Measurements from ENCODE around the gene RPL36. TPM values are rescaled to one million over a fixed set of nuclear protein-coding genes. Genes with fewer than 3 reads are reported as not detected.

RPL36 gene
- total RNA-seq, 1 experiment from 2014 or later = 1,504 TPM

GRCh38 chr19:5718579-5719273 lies 28.6 kb downstream of the RPL36 start:
- intact Hi-C loops (cut with micrococcal nuclease) = no loop called here
- ATAC-seq = no peak

More at GRCh38 chr19:5718579-5719273, 28.6 kb downstream of the RPL36 start:
- BruUV-seq (replicated peaks) = TSS peak; percentile 99
- DNase-seq (ENCODE audit: low read depth, low spot score) = peak; percentile 50
- Histone ChIP-seq H3K4me3 (replicated peaks in 1 of 2; ENCODE audit: low read depth in 1 of 2, low read length in 2 of 2) (peak overlapping the region; percentile 99 to 100), H3K4me1 (ENCODE audit: control insufficient read depth in 1 of 2, insufficient read depth in 2 of 2, low read length in 2 of 2) (peaks cover 10 to 28% of the 10 kb centered on the region in 2 experiments), H3K36me3 (ENCODE audit: control insufficient read depth in 1 of 2, insufficient read depth in 2 of 2, low read length in 2 of 2) (peaks cover 6 to 14% of the 10 kb centered on the region in 2 experiments; a peak in 2 of 4 replicates), H3K4me2 (ENCODE audit: low read length) (peak overlapping the region; percentile 88), H3K9me2 (ENCODE audit: insufficient read depth) (no peaks in the 10 kb centered on the region), H3K9ac (ENCODE audit: low read length) (peak overlapping the region; percentile 99), H4K20me1 (ENCODE audit: insufficient read depth) (peaks cover 5% of the 10 kb centered on the region; the same call in 1 of the 2 replicates), H3K79me2 (ENCODE audit: insufficient read depth, low read length) (peaks cover 60% of the 10 kb centered on the region), H3K27me3 (ENCODE audit: insufficient read depth, low read length) (no peaks in the 10 kb centered on the region), H3K9me3 (ENCODE audit: control insufficient read depth in 1 of 2, insufficient read depth in 1 of 2, low read depth in 1 of 2, low read length in 2 of 2) (no peaks in the 10 kb centered on the region), H2AFZ (ENCODE audit: low read depth, low read length, poor library complexity, severe bottlenecking) (no peak overlapping the region), H3K27ac (ENCODE audit: low read depth, low read length) (peak overlapping the region; percentile 85)
- POLR2A ChIA-PET = interaction anchor here (0.8 to 3.1 kb wide), 5 partner anchors 27 to 109 kb away, joined by 3 to 31 read pairs (median 5); partner anchors contain the start of gene RPL36
- RAD21 ChIA-PET (ENCODE audit: low non-redundant PET in 1 of 2, low total read pairs in 2 of 2, uncharacterized antibody in 2 of 2, unreplicated experiment in 2 of 2) = no interaction called here
- TF ChIP-seq TCF7L2 (IDR thresholded peaks at IDR 0.05; ENCODE audit: borderline replicate concordance, extremely low read depth, insufficient read depth, insufficient read length) (no peak), JUND (IDR thresholded peaks at IDR 0.05) (no peak), CEBPB (IDR thresholded peaks at IDR 0.05; ENCODE audit: low read depth) (peak; percentile 82; the same call in 1 of the 2 replicates), SIN3A (IDR thresholded peaks at IDR 0.05; ENCODE audit: low read depth) (no peak), POLR2A (IDR thresholded peaks at IDR 0.05; ENCODE audit: borderline replicate concordance, extremely low read depth, insufficient read depth, insufficient read length) (peak; percentile 33), POLR2AphosphoS5 (IDR thresholded peaks at IDR 0.05; ENCODE audit: low read depth, low read length) (peak; percentile 82), ELF1 (IDR thresholded peaks at IDR 0.05; ENCODE audit: borderline replicate concordance, low read depth) (no peak), CBX3 (IDR thresholded peaks at IDR 0.05; ENCODE audit: low read depth) (no peak)
- TF ChIP-seq, protein P1, sequence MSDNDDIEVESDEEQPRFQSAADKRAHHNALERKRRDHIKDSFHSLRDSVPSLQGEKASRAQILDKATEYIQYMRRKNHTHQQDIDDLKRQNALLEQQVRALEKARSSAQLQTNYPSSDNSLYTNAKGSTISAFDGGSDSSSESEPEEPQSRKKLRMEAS (IDR thresholded peaks at IDR 0.05) = no peak
- TF ChIP-seq, protein P2, sequence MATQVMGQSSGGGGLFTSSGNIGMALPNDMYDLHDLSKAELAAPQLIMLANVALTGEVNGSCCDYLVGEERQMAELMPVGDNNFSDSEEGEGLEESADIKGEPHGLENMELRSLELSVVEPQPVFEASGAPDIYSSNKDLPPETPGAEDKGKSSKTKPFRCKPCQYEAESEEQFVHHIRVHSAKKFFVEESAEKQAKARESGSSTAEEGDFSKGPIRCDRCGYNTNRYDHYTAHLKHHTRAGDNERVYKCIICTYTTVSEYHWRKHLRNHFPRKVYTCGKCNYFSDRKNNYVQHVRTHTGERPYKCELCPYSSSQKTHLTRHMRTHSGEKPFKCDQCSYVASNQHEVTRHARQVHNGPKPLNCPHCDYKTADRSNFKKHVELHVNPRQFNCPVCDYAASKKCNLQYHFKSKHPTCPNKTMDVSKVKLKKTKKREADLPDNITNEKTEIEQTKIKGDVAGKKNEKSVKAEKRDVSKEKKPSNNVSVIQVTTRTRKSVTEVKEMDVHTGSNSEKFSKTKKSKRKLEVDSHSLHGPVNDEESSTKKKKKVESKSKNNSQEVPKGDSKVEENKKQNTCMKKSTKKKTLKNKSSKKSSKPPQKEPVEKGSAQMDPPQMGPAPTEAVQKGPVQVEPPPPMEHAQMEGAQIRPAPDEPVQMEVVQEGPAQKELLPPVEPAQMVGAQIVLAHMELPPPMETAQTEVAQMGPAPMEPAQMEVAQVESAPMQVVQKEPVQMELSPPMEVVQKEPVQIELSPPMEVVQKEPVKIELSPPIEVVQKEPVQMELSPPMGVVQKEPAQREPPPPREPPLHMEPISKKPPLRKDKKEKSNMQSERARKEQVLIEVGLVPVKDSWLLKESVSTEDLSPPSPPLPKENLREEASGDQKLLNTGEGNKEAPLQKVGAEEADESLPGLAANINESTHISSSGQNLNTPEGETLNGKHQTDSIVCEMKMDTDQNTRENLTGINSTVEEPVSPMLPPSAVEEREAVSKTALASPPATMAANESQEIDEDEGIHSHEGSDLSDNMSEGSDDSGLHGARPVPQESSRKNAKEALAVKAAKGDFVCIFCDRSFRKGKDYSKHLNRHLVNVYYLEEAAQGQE (IDR thresholded peaks at IDR 0.05; ENCODE audit: low read depth) = no peak
- CTCF ChIA-PET = interaction anchor here (1.5 kb wide), 2 partner anchors 29 to 32 kb away, joined by 6 to 7 read pairs; no protein-coding TSS in a partner anchor

Data from HCT116 (cell line).